Gastroesophageal sphincter (tissue), 3 donors: ENCODE data around the gene KAZN.

Source experiments
- POLR2A ChIP-seq, 2 donors: fragments of 450-650 bp; IDR thresholded peaks; one replicate each; pipeline ENCODE4 v1.6.1; 2017; ENCODE audit warnings: antibody characterized with exemption in 2 of 2, mild to moderate bottlenecking in 2 of 2, moderate library complexity in 1 of 2
- POLR2AphosphoS5 ChIP-seq: sonication (generic); formaldehyde crosslinking; IDR thresholded peaks from one replicate; pipeline ENCODE4 v1.6.1; 2017; ENCODE audit warnings: antibody characterized with exemption
- TF ChIP-seq, protein P1 (sequence below), 4 experiments: fragments of 200-600 bp in 2 of 4; fragments of 450-650 bp in 2 of 4; sonication (generic) in 1 of 4; IDR thresholded peaks; one replicate each; pipeline ENCODE4 v1.5.1; 2017 to 2019; ENCODE audit warnings: antibody characterized with exemption in 4 of 4, mild to moderate bottlenecking in 2 of 4, moderate library complexity in 2 of 4

DNA sequence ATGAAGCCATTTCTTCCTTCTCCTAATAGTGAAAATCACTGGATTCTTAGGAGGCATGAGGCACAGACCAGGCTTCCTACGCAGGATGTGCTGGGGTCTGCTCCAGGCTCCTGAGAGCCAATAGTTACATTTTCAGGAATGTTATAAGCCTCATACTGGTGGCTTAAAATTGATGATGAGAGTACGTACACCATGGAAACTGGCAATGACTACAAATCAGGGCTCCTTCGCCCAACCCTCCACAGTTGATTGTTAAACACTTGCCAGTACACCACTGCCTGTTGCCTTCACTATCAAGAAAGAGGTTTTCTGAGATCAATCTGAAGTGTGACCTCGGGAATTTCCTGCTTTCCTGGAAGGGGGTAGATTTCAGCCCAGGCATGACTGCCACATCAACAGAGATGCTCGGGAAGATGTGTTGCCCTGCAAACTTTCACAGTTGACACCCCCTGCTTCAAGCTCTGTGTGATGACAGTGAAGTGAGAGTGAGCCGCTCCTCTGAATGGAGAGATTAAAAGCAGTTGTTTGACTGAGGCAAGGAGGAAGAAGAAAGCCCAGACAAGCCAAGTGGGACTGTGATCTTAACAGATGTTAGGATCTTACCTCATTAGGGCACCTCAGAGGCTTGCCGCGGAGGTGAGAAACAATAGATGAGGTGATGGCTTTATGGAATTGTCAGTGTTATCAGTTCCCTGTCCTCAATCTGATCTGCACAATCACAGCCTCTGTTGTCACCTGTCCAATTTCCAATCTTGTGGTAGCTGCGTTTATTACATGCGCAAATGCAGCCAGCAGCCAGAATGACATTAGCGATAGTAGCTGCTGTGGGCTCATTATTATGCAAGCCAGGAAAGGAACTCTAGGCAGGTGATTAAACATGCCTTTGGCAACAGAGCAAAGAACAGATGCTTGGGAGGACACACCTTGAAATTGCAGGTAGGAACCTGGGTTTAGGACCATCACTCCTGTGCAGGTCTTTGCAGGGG, 277.3 kb downstream of the KAZN start:
- TF ChIP-seq, protein P1, sequence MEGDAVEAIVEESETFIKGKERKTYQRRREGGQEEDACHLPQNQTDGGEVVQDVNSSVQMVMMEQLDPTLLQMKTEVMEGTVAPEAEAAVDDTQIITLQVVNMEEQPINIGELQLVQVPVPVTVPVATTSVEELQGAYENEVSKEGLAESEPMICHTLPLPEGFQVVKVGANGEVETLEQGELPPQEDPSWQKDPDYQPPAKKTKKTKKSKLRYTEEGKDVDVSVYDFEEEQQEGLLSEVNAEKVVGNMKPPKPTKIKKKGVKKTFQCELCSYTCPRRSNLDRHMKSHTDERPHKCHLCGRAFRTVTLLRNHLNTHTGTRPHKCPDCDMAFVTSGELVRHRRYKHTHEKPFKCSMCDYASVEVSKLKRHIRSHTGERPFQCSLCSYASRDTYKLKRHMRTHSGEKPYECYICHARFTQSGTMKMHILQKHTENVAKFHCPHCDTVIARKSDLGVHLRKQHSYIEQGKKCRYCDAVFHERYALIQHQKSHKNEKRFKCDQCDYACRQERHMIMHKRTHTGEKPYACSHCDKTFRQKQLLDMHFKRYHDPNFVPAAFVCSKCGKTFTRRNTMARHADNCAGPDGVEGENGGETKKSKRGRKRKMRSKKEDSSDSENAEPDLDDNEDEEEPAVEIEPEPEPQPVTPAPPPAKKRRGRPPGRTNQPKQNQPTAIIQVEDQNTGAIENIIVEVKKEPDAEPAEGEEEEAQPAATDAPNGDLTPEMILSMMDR (IDR thresholded peaks at IDR 0.05): no peak
- TF ChIP-seq POLR2AphosphoS5 (no peak), POLR2A (IDR thresholded peaks at IDR 0.05) (no peak)
